IPS-18a (cell line): Measurements from ENCODE around the gene ANAPC5.
A peak's percentile ranks its signal among the peaks of the same experiment; 100 is the strongest.
"Not testable (repeated sequence)": the region's sequence is repeated elsewhere in the genome, so short reads cannot be mapped to it uniquely, and the experiment has no call there.

Source experiments
- H3K27ac ChIP-seq: one replicate; pipeline ENCODE4 v1.5.1; 2013; ENCODE audit warnings: low read length
- H3K27me3 ChIP-seq: one replicate; pipeline ENCODE4 v1.6.1; 2013; ENCODE audit warnings: mild to moderate bottlenecking, low read length; ENCODE audit not compliant: control insufficient read depth, insufficient read depth
- H3K36me3 ChIP-seq: one replicate; pipeline ENCODE4 v1.6.1; 2013; ENCODE audit warnings: low read depth, low read length; ENCODE audit not compliant: control insufficient read depth
- H3K4me1 ChIP-seq: one replicate; pipeline ENCODE4 v1.6.1; 2013; ENCODE audit warnings: low read depth, low read length; ENCODE audit not compliant: control insufficient read depth
- H3K4me3 ChIP-seq: one replicate; pipeline ENCODE4 v1.5.1; 2013; ENCODE audit warnings: low read length
- H3K9ac ChIP-seq: one replicate; pipeline ENCODE4 v1.6.1; 2013; ENCODE audit warnings: mild to moderate bottlenecking, low read length, moderate library complexity
- H3K9me3 ChIP-seq: one replicate; pipeline ENCODE4 v1.6.1; 2013; ENCODE audit warnings: low read depth, low read length; ENCODE audit not compliant: control insufficient read depth

Gene ANAPC5

GRCh38 chr12:121351820-121352681, at the start of gene ANAPC5:
TSS of gene ANAPC5 (minus strand) at chr12:121352411. CDS start at chr12:121352340, 71 bp downstream.
- H3K27ac ChIP-seq: peak within 1 kb of the TSS; percentile 63
- peak within 1 kb of the TSS; percentile 94 for H3K9ac ChIP-seq
- H3K9me3 ChIP-seq: no peaks in the 10 kb centered on the region
- H3K4me3 ChIP-seq: peak within 1 kb of the TSS; percentile 95
- H3K36me3 ChIP-seq: peaks cover 4% of the 10 kb centered on the region
- no peaks in the 10 kb centered on the region for H3K4me1 ChIP-seq
- no peaks in the 10 kb centered on the region for H3K27me3 ChIP-seq

- H3K4me3 ChIP-seq: peak overlapping the region; percentile 97
- H3K4me1 ChIP-seq: no peaks in the 10 kb centered on the region
- H3K9ac ChIP-seq: peak overlapping the region; percentile 90
- no peaks in the 10 kb centered on the region for H3K9me3 ChIP-seq
- H3K27me3 ChIP-seq: no peaks in the 10 kb centered on the region
- H3K36me3 ChIP-seq: peaks cover 7% of the 10 kb centered on the region
- peak overlapping the region; percentile 62 for H3K27ac ChIP-seq
Observed at GRCh38 chr12:121400332-121401139, 48.3 kb upstream of the ANAPC5 start.

- peak within 1 kb of the TSS; percentile 90 for H3K9ac ChIP-seq
- H3K27me3 ChIP-seq: no peaks in the 10 kb centered on the region
- peaks cover 7% of the 10 kb centered on the region for H3K36me3 ChIP-seq
- H3K4me3 ChIP-seq: peak within 1 kb of the TSS; percentile 97
- no peaks in the 10 kb centered on the region for H3K4me1 ChIP-seq
- H3K9me3 ChIP-seq: no peaks in the 10 kb centered on the region
- peak within 1 kb of the TSS; percentile 85 for H3K27ac ChIP-seq
Observed at GRCh38 chr12:121399391-121400331, 47.5 kb upstream of the ANAPC5 start, which contains the start of gene RNF34. TSS of gene RNF34 (plus strand) at chr12:121400118. CDS start at chr12:121400213, 95 bp downstream.

- peak overlapping the region; percentile 97 for H3K4me3 ChIP-seq
- peaks cover 3% of the 10 kb centered on the region for H3K36me3 ChIP-seq
- no peaks in the 10 kb centered on the region for H3K4me1 ChIP-seq
- no peaks in the 10 kb centered on the region for H3K27me3 ChIP-seq
- no peaks in the 10 kb centered on the region for H3K9me3 ChIP-seq
- H3K27ac ChIP-seq: no peak overlapping the region
- H3K9ac ChIP-seq: no peak overlapping the region
Observed at GRCh38 chr12:121398355-121398754, 46.1 kb upstream of the ANAPC5 start.

- Histone ChIP-seq H3K36me3 (peaks cover under 1% of the 10 kb centered on the region), H3K27ac (no peak overlapping the region), H3K9ac (no peak overlapping the region), H3K27me3 (no peaks in the 10 kb centered on the region), H3K4me1 (no peaks in the 10 kb centered on the region), H3K9me3 (no peaks in the 10 kb centered on the region), H3K4me3 (no peak overlapping the region)
Observed at GRCh38 chr12:121397521-121397920, 45.3 kb upstream of the ANAPC5 start.

- no peak overlapping the region for H3K4me3 ChIP-seq
- H3K27me3 ChIP-seq: no peaks in the 10 kb centered on the region
- H3K9ac ChIP-seq: no peak overlapping the region
- no peaks in the 10 kb centered on the region for H3K4me1 ChIP-seq
- H3K36me3 ChIP-seq: no peaks in the 10 kb centered on the region
- H3K9me3 ChIP-seq: no peaks in the 10 kb centered on the region
- no peak overlapping the region for H3K27ac ChIP-seq
Observed at GRCh38 chr12:121392325-121392716, 40.1 kb upstream of the ANAPC5 start.

GRCh38 chr12:121391619-121392324, 39.6 kb upstream of the ANAPC5 start:
- H3K4me3 ChIP-seq: no peak overlapping the region
- H3K27me3 ChIP-seq: no peaks in the 10 kb centered on the region
- H3K9ac ChIP-seq: no peak overlapping the region
- no peak overlapping the region for H3K27ac ChIP-seq
- no peaks in the 10 kb centered on the region for H3K36me3 ChIP-seq
- no peaks in the 10 kb centered on the region for H3K9me3 ChIP-seq
- no peaks in the 10 kb centered on the region for H3K4me1 ChIP-seq

GRCh38 chr12:121390856-121391255, 38.6 kb upstream of the ANAPC5 start:
- Histone ChIP-seq H3K4me3 (no peak overlapping the region), H3K4me1 (no peaks in the 10 kb centered on the region), H3K36me3 (no peaks in the 10 kb centered on the region), H3K27me3 (no peaks in the 10 kb centered on the region), H3K27ac (no peak overlapping the region), H3K9me3 (no peaks in the 10 kb centered on the region), H3K9ac (no peak overlapping the region)

GRCh38 chr12:121388421-121388981, 36.3 kb upstream of the ANAPC5 start:
- Histone ChIP-seq H3K9ac (no peak overlapping the region), H3K36me3 (no peaks in the 10 kb centered on the region), H3K27ac (no peak overlapping the region), H3K4me3 (no peak overlapping the region), H3K4me1 (no peaks in the 10 kb centered on the region), H3K9me3 (no peaks in the 10 kb centered on the region), H3K27me3 (no peaks in the 10 kb centered on the region)

GRCh38 chr12:121384891-121385290, 32.7 kb upstream of the ANAPC5 start:
- not testable (repeated sequence) for H3K4me3 ChIP-seq, H3K36me3 ChIP-seq, H3K27ac ChIP-seq, H3K4me1 ChIP-seq, H3K27me3 ChIP-seq, H3K9ac ChIP-seq, H3K9me3 ChIP-seq
